Small intestine (tissue), 7 donors: ENCODE measurements around the gene TASP1. TPM values are rescaled to one million over a fixed set of nuclear protein-coding genes. Genes with fewer than 3 reads are reported as not detected.

Experiments
- DNase-seq, 2 donors: peaks; one replicate each; pipeline versions ENCODE4 v3.0.0 to v3.0.0-alpha.2; 2013
- FAIRE-seq: peaks from 2 replicates; lab custom pipeline; 2012; peaks lifted over from hg19 to GRCh38; lab: Jason Lieb, UNC
- H3K27ac ChIP-seq, 3 donors: one replicate each; pipeline ENCODE4 v1.5.1; 2013; ENCODE audit warnings: low read length in 2 of 3, mild to moderate bottlenecking in 2 of 3, control low read depth in 1 of 3, inconsistent platforms in 1 of 3, low read depth in 1 of 3, moderate library complexity in 1 of 3
- H3K27me3 ChIP-seq, 3 donors: one replicate each; pipeline ENCODE4 v1.6.1; 2013; ENCODE audit warnings: low read length in 3 of 3, inconsistent platforms in 1 of 3; ENCODE audit not compliant: control insufficient read depth in 3 of 3, insufficient read depth in 3 of 3
- H3K36me3 ChIP-seq, 3 donors: one replicate each; pipeline ENCODE4 v1.6.1; 2013; ENCODE audit warnings: low read length in 3 of 3, inconsistent platforms in 1 of 3, low read depth in 1 of 3, mild to moderate bottlenecking in 1 of 3, moderate library complexity in 1 of 3; ENCODE audit not compliant: control insufficient read depth in 3 of 3, insufficient read depth in 2 of 3
- H3K4me1 ChIP-seq, 3 donors: one replicate each; pipeline ENCODE4 v1.6.1; 2013; ENCODE audit warnings: low read length in 2 of 3, inconsistent platforms in 1 of 3, low read depth in 1 of 3, mild to moderate bottlenecking in 1 of 3, moderate library complexity in 1 of 3; ENCODE audit not compliant: control insufficient read depth in 3 of 3, insufficient read depth in 2 of 3
- H3K4me3 ChIP-seq, 3 donors: one replicate each; pipeline ENCODE4 v1.5.1; 2013; ENCODE audit warnings: low read length in 3 of 3, control low read depth in 1 of 3, inconsistent platforms in 1 of 3, low read depth in 1 of 3, mild to moderate bottlenecking in 1 of 3, moderate library complexity in 1 of 3
- H3K9me3 ChIP-seq, 2 donors: one replicate each; pipeline ENCODE4 v1.6.1; 2013; ENCODE audit warnings: low read depth in 1 of 2, low read length in 1 of 2; ENCODE audit not compliant: control insufficient read depth in 2 of 2, insufficient read depth in 1 of 2
- WGBS, 3 donors: extraction: QIAGEN DNeasy Blood & Tissue Kit; methylation state at CpG; one replicate each; pipeline ENCODE4 v1.1.7; 2013; 5-methylcytosine and 5-hydroxymethylcytosine counted together
- polyA plus RNA-seq, 4 donors: library from polyadenylated mRNA; stranded (reverse) in 3 of 4; unstranded in 1 of 4; fragments of 200-250 nt in 3 of 4; fragments of 120-200 nt in 1 of 4; gene quantifications; one replicate each; pipeline versions ENCODE4 v1.2.1 to v1.2.3, GENCODE V29; 2013
- donor health status: healthy with polysubstance abuse.
- donor health status: control.
- donor health status: control.
- donor health status: Bipolar disorder and iron deficiency.
- donor health status: healthy.

The TASP1 gene
- polyA plus RNA-seq, 4 donors = 3.0 to 13.3 (median 5.6) TPM

- Histone ChIP-seq H3K4me1 (no peaks in the 10 kb centered on the region), H3K36me3 (no peaks in the 10 kb centered on the region), H3K4me3 (no peak overlapping the region), H3K9me3 (no peaks in the 10 kb centered on the region), H3K27ac (no peak overlapping the region), H3K27me3 (no peaks in the 10 kb centered on the region)
- DNase-seq (no peak), FAIRE-seq (no peak)
These were observed 282.1 kb downstream of the TASP1 start for GRCh38 chr20:13356591-13356990.

GRCh38 chr20:13355941-13356486, 282.7 kb downstream of the TASP1 start:
- Histone ChIP-seq H3K4me1 (no peaks in the 10 kb centered on the region), H3K36me3 (no peaks in the 10 kb centered on the region), H3K27ac (no peak overlapping the region), H3K27me3 (no peaks in the 10 kb centered on the region), H3K9me3 (no peaks in the 10 kb centered on the region), H3K4me3 (no peak overlapping the region)
- FAIRE-seq = no peak
- no peak for DNase-seq

- H3K9me3 ChIP-seq = no peaks in the 10 kb centered on the region
- H3K27me3 ChIP-seq = no peaks in the 10 kb centered on the region
- WGBS, 3 donors = 74 to 88% (median 78%) methylated on average over 3 of the region's 3 CpGs
- no peak overlapping the region for H3K4me3 ChIP-seq
- H3K27ac ChIP-seq = no peak overlapping the region
- FAIRE-seq = no peak
- DNase-seq = no peak
- no peaks in the 10 kb centered on the region for H3K36me3 ChIP-seq
- H3K4me1 ChIP-seq = no peaks in the 10 kb centered on the region
These were observed 283.3 kb downstream of the TASP1 start for GRCh38 chr20:13355411-13355810.

GRCh38 chr20:13353261-13353945, 285.3 kb downstream of the TASP1 start:
- FAIRE-seq (no peak), DNase-seq (no peak)
- WGBS, 3 donors = 87 to 92% (median 91%) methylated on average over 2 of the region's 2 CpGs
- Histone ChIP-seq H3K36me3 (no peaks in the 10 kb centered on the region), H3K27me3 (no peaks in the 10 kb centered on the region), H3K4me1 (no peaks in the 10 kb centered on the region), H3K4me3 (no peak overlapping the region), H3K9me3 (no peaks in the 10 kb centered on the region), H3K27ac (no peak overlapping the region)

- H3K4me1 ChIP-seq = no peaks in the 10 kb centered on the region
- 76 to 84% (median 83%) methylated on average over 4 of the region's 4 CpGs for WGBS, 3 donors
- DNase-seq (no peak), FAIRE-seq (peak; percentile 44)
- no peaks in the 10 kb centered on the region for H3K27me3 ChIP-seq
- no peaks in the 10 kb centered on the region for H3K9me3 ChIP-seq
- H3K4me3 ChIP-seq = no peak overlapping the region
- H3K36me3 ChIP-seq = no peaks in the 10 kb centered on the region
- H3K27ac ChIP-seq = no peak overlapping the region
These were observed 289.5 kb downstream of the TASP1 start for GRCh38 chr20:13349235-13349604.

- Histone ChIP-seq H3K36me3 (no peaks in the 10 kb centered on the region), H3K4me1 (no peaks in the 10 kb centered on the region), H3K27ac (no peak overlapping the region), H3K27me3 (no peaks in the 10 kb centered on the region), H3K9me3 (no peaks in the 10 kb centered on the region), H3K4me3 (no peak overlapping the region)
- no peak for FAIRE-seq
- WGBS, 3 donors = 67 to 84% (median 77%) methylated on average over 9 of the region's 9 CpGs
- no peak for DNase-seq
These were observed 290.2 kb downstream of the TASP1 start for GRCh38 chr20:13348311-13349234.

- H3K4me3 ChIP-seq = no peak overlapping the region
- no peaks in the 10 kb centered on the region for H3K9me3 ChIP-seq
- no peak overlapping the region for H3K27ac ChIP-seq
- 93 to 94% (median 93%) methylated on average over 9 of the region's 9 CpGs for WGBS, 3 donors
- H3K4me1 ChIP-seq = no peaks in the 10 kb centered on the region
- H3K36me3 ChIP-seq = no peaks in the 10 kb centered on the region
- no peak for DNase-seq
- no peak for FAIRE-seq
- H3K27me3 ChIP-seq = no peaks in the 10 kb centered on the region
These were observed 294.1 kb downstream of the TASP1 start for GRCh38 chr20:13344671-13345070.

- Histone ChIP-seq H3K4me3 (no peak overlapping the region), H3K27me3 (no peaks in the 10 kb centered on the region), H3K4me1 (peaks cover 0 to 9% (median 0%) of the 10 kb centered on the region in 3 donors), H3K9me3 (peaks cover 0 to 2% of the 10 kb centered on the region in 2 donors), H3K36me3 (no peaks in the 10 kb centered on the region), H3K27ac (no peak overlapping the region)
- FAIRE-seq (no peak), DNase-seq (peak in 1 of 2 donors; percentile 43)
- WGBS, 3 donors = 77 to 87% (median 86%) methylated on average over 12 of the region's 12 CpGs
These were observed 296.1 kb downstream of the TASP1 start for GRCh38 chr20:13342469-13343242.
